ENCODE results near the gene NCL.

The NCL gene

GRCh38 chr2:231486851-231487596 is 22.7 kb upstream of the NCL start:
- no peak for TF ChIP-seq TAF1 (IDR thresholded peaks at IDR 0.05; ENCODE audit: low read depth, low read length)
- TF ChIP-seq POLR2AphosphoS5 (IDR thresholded peaks at IDR 0.05; ENCODE audit: low read depth, low read length): no peak
- TF ChIP-seq SPI1 (IDR thresholded peaks at IDR 0.05; ENCODE audit: low read depth, low read length): no peak
- TF ChIP-seq POLR2A (IDR thresholded peaks at IDR 0.05; ENCODE audit: low read depth, low read length): no peak
- no peak for TF ChIP-seq PAX5 (IDR thresholded peaks at IDR 0.05; ENCODE audit: insufficient read depth, low read length, severe bottlenecking)
- TF ChIP-seq POU2F2 (IDR thresholded peaks at IDR 0.05; ENCODE audit: low read depth, low read length): no peak
- no peak for FAIRE-seq
- DNase-seq (ENCODE audit: insufficient read length, low spot score): no peak

GRCh38 chr2:231483398-231484329 is 19.4 kb upstream of the NCL start:
- no peak for DNase-seq (ENCODE audit: insufficient read length, low spot score)
- TF ChIP-seq POU2F2 (IDR thresholded peaks at IDR 0.05; ENCODE audit: low read depth, low read length) (no peak), TAF1 (IDR thresholded peaks at IDR 0.05; ENCODE audit: low read depth, low read length) (no peak), PAX5 (IDR thresholded peaks at IDR 0.05; ENCODE audit: insufficient read depth, low read length, severe bottlenecking) (no peak), POLR2AphosphoS5 (IDR thresholded peaks at IDR 0.05; ENCODE audit: low read depth, low read length) (no peak), SPI1 (IDR thresholded peaks at IDR 0.05; ENCODE audit: low read depth, low read length) (no peak)
- FAIRE-seq: no peak

DNA sequence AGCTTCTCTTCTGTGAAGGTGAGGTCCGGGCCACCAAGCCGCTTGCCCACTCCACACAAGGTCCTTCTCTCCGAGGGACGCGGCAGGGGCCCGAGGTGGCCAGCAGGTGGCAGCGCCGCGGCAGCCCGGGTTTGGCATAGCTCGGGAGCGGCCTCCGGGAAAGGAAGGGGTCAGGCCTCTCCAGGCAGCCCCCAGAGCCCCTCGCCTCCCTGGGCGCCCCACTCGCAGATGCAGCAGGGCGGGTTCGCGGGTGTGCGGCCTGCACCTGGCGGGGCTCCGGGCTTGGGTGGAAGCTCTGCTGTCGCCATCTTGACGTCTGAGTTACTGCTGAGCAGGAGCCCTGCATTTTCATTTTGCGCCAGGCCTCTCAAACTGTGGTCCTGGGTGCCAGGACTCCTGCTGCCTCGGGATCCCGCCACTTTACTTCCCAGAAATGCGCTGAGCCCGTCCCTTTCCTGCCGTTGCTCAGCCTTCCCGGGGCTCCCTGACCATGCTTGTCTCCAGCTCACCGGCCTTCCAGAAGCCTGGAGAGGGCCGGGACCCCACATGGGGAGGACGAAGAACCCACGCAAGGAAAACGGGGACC is 18.6 kb upstream of the NCL start:
- FAIRE-seq (no peak), DNase-seq (ENCODE audit: insufficient read length, low spot score) (peak; percentile 85)

DNA sequence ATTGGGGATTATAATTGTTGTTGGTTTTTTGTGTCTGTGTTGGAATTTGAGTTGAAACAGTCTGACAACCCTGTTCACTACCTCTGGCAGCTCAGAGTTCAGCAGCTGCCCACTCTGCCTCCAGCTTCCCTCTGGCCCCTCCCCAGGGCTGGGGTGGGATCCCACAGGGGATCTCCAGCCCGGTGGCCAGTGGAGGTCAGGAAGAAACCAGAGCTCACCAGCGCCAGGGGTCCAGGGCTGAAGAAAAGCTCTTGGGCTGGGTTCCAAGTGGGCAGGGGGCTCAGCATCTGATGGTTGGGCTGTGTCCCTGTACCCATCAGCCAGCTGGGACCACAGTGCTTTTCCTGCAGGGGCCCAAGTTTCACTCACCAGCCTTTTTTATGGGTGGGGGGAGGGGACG is 16.5 kb upstream of the NCL start:
- DNase-seq (ENCODE audit: insufficient read length, low spot score): no peak

More for the DNA sequence above, 18.6 kb upstream of the NCL start:
- TF ChIP-seq POLR2A (IDR thresholded peaks at IDR 0.05; ENCODE audit: low read depth, low read length) (no peak), PAX5 (IDR thresholded peaks at IDR 0.05; ENCODE audit: insufficient read depth, low read length, severe bottlenecking) (no peak), TAF1 (IDR thresholded peaks at IDR 0.05; ENCODE audit: low read depth, low read length) (0 out of 2 replicates have a peak, but pooled peaks have one; percentile 34), SPI1 (IDR thresholded peaks at IDR 0.05; ENCODE audit: low read depth, low read length) (no peak), POLR2AphosphoS5 (IDR thresholded peaks at IDR 0.05; ENCODE audit: low read depth, low read length) (no peak), POU2F2 (IDR thresholded peaks at IDR 0.05; ENCODE audit: low read depth, low read length) (0 out of 2 replicates have a peak, but pooled peaks have one; percentile 24)

GRCh38 chr2:231479455-231479854 is 15.2 kb upstream of the NCL start:
- FAIRE-seq (no peak), DNase-seq (ENCODE audit: insufficient read length, low spot score) (no peak)
- TF ChIP-seq PAX5 (IDR thresholded peaks at IDR 0.05; ENCODE audit: insufficient read depth, low read length, severe bottlenecking): no peak
- TF ChIP-seq TAF1 (IDR thresholded peaks at IDR 0.05; ENCODE audit: low read depth, low read length): no peak
- TF ChIP-seq POLR2A (IDR thresholded peaks at IDR 0.05; ENCODE audit: low read depth, low read length): no peak
- no peak for TF ChIP-seq POLR2AphosphoS5 (IDR thresholded peaks at IDR 0.05; ENCODE audit: low read depth, low read length)
- no peak for TF ChIP-seq POU2F2 (IDR thresholded peaks at IDR 0.05; ENCODE audit: low read depth, low read length)
- no peak for TF ChIP-seq SPI1 (IDR thresholded peaks at IDR 0.05; ENCODE audit: low read depth, low read length)

More for the DNA sequence above, 16.5 kb upstream of the NCL start:
- TF ChIP-seq POLR2A (IDR thresholded peaks at IDR 0.05; ENCODE audit: low read depth, low read length) (no peak), TAF1 (IDR thresholded peaks at IDR 0.05; ENCODE audit: low read depth, low read length) (no peak), POU2F2 (IDR thresholded peaks at IDR 0.05; ENCODE audit: low read depth, low read length) (no peak), SPI1 (IDR thresholded peaks at IDR 0.05; ENCODE audit: low read depth, low read length) (no peak), PAX5 (IDR thresholded peaks at IDR 0.05; ENCODE audit: insufficient read depth, low read length, severe bottlenecking) (no peak), POLR2AphosphoS5 (IDR thresholded peaks at IDR 0.05; ENCODE audit: low read depth, low read length) (no peak)
- FAIRE-seq: no peak

DNA sequence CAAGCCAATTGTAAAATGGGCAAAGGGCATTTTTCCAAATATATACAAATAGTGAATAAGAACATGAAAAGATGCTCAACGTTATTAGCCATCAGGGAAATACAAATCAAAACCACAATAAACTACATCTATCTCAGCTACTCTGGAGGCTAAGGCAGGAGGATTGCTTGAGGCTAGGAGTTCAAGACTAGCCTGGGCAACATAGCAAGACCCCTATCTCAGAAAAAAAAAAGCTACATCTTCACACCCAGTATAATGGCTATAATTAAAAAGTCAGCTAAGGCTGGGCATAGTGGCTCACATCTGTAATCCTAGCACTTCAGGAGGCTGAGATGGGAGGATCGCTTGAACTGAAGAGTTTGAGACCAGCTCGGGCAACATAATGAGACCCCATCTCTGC is 12.6 kb upstream of the NCL start:
- FAIRE-seq (no peak), DNase-seq (ENCODE audit: insufficient read length, low spot score) (no peak)
- TF ChIP-seq POLR2A (IDR thresholded peaks at IDR 0.05; ENCODE audit: low read depth, low read length) (no peak), PAX5 (IDR thresholded peaks at IDR 0.05; ENCODE audit: insufficient read depth, low read length, severe bottlenecking) (no peak), SPI1 (IDR thresholded peaks at IDR 0.05; ENCODE audit: low read depth, low read length) (no peak)

DNA sequence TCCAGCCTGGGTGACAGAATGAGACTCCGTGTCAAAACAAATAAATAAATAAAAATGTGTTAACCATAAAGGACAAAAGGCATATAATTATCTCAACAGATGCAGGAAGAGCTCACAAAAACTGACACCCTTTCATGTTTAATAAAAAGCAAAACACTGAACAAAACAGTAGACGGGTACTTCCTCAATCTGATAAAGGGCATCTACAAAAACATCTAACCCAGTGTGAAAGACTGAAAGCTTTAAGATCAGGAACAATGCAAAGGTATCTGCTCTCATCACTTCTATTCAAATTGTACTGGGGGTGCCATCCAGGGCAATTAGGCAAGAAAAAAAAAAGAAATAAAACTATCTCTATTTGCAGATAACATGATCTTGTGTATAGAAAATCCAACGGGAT is 11.7 kb upstream of the NCL start:
- no peak for FAIRE-seq
- DNase-seq (ENCODE audit: insufficient read length, low spot score): no peak
- no peak for TF ChIP-seq POLR2A (IDR thresholded peaks at IDR 0.05; ENCODE audit: low read depth, low read length)
- no peak for TF ChIP-seq POLR2AphosphoS5 (IDR thresholded peaks at IDR 0.05; ENCODE audit: low read depth, low read length)
- no peak for TF ChIP-seq TAF1 (IDR thresholded peaks at IDR 0.05; ENCODE audit: low read depth, low read length)
- no peak for TF ChIP-seq SPI1 (IDR thresholded peaks at IDR 0.05; ENCODE audit: low read depth, low read length)
- no peak for TF ChIP-seq PAX5 (IDR thresholded peaks at IDR 0.05; ENCODE audit: insufficient read depth, low read length, severe bottlenecking)

GRCh38 chr2:231472816-231473215 is 8.5 kb upstream of the NCL start:
- TF ChIP-seq POU2F2 (IDR thresholded peaks at IDR 0.05; ENCODE audit: low read depth, low read length): no peak
- TF ChIP-seq POLR2AphosphoS5 (IDR thresholded peaks at IDR 0.05; ENCODE audit: low read depth, low read length): no peak
- TF ChIP-seq SPI1 (IDR thresholded peaks at IDR 0.05; ENCODE audit: low read depth, low read length): no peak
- TF ChIP-seq PAX5 (IDR thresholded peaks at IDR 0.05; ENCODE audit: insufficient read depth, low read length, severe bottlenecking): no peak
- no peak for TF ChIP-seq TAF1 (IDR thresholded peaks at IDR 0.05; ENCODE audit: low read depth, low read length)
- TF ChIP-seq POLR2A (IDR thresholded peaks at IDR 0.05; ENCODE audit: low read depth, low read length): no peak
- no peak for DNase-seq (ENCODE audit: insufficient read length, low spot score)
- FAIRE-seq: no peak
